WTC11 (cell line): Measurements from ENCODE around the gene RFC2.

Experiments
- ATF3 ChIP-seq: sonication (generic); formaldehyde crosslinking; conservative IDR thresholded peaks from 2 replicates; pipeline ENCODE4 v1.8.1; 2022; ENCODE audit warnings: mild to moderate bottlenecking, missing genetic modification reagents
- NFE2L1 ChIP-seq: sonication (generic); formaldehyde crosslinking; IDR thresholded peaks from 2 replicates; pipeline ENCODE4 v1.8.1; 2023; ENCODE audit warnings: missing genetic modification reagents
- TF ChIP-seq, protein P1 (sequence below): sonication (generic); formaldehyde crosslinking; IDR thresholded peaks from 2 replicates; pipeline ENCODE4 v1.8.0; 2022; ENCODE audit warnings: mild to moderate bottlenecking, missing genetic modification reagents

DNA sequence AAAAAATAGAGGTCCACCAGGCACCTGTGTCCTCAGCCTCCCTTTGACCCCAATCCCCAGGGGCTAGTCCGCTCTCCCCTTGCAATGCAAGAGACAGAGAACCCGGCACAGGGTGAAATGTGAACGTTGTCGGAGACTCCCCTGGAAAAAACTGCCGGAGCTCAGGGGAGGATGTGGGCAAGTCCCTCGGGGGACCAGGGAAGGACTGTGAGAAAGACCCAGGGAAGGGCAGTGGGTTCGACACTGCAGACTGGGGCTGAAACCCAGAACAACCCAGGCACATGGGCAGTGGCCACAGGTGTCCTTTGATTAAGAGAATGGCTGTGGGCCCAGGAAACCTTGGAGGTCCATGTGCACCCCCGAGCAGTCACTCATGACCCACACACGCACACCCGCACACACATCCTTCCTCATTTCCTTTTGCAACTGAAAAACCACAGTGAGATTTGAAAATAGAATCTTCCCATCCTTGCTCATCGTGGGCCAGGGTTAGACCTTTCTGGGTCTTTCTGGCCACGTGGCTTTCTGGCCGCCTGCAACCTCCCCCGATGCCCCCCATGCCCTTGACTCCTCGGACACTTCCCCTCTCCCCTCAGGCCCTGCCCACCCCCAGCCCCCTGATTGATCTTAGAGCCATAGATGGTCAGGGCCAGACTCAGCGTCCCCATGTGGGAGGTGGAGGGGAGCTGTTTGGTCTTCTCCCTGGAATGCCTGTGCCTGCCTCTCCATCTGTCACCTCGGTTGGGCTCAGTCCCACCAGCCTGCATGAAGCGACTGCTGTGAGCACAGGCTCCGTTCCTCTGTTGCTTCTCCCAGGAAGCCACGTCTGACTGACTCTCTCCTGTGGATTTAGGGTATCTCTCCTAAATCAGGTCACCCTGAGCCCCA, 36.5 kb downstream of the RFC2 start:
- TF ChIP-seq ATF3 (CRISPR knock-in tag), result no peak
- TF ChIP-seq, protein P1, sequence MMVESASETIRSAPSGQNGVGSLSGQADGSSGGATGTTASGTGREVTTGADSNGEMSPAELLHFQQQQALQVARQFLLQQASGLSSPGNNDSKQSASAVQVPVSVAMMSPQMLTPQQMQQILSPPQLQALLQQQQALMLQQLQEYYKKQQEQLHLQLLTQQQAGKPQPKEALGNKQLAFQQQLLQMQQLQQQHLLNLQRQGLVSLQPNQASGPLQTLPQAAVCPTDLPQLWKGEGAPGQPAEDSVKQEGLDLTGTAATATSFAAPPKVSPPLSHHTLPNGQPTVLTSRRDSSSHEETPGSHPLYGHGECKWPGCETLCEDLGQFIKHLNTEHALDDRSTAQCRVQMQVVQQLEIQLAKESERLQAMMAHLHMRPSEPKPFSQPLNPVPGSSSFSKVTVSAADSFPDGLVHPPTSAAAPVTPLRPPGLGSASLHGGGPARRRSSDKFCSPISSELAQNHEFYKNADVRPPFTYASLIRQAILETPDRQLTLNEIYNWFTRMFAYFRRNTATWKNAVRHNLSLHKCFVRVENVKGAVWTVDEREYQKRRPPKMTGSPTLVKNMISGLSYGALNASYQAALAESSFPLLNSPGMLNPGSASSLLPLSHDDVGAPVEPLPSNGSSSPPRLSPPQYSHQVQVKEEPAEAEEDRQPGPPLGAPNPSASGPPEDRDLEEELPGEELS (CRISPR knock-in tag), result no peak
- TF ChIP-seq NFE2L1 (CRISPR knock-in tag), result no peak
